Globus pallidus (tissue), 1 donor: ENCODE data around the gene STRA8.

Experiments
- DNase-seq: peaks from one replicate; pipeline ENCODE4 v3.0.0-alpha.2; 2015; ENCODE audit warnings: low spot score

The STRA8 gene

DNA sequence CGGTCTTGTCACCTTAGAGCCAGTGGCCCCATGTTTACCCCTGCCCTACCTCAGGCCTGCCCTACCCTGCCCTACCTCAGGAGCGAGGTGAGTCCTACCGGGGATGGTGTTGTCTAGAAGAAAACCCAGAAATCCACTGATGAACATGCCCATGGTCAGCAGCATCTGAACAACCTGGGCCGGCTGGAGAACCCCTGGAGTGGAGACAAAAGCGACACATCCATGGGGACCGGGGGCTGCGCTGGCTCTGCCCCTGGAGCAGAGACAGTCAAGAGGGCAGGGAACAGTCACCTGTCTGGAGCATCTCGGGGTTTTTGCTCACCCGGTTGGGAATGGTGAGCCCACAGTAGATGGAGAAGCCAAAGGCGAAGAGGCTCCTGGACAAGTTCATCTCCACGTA lies 36.3 kb downstream of the STRA8 start:
- DNase-seq: no peak

DNA sequence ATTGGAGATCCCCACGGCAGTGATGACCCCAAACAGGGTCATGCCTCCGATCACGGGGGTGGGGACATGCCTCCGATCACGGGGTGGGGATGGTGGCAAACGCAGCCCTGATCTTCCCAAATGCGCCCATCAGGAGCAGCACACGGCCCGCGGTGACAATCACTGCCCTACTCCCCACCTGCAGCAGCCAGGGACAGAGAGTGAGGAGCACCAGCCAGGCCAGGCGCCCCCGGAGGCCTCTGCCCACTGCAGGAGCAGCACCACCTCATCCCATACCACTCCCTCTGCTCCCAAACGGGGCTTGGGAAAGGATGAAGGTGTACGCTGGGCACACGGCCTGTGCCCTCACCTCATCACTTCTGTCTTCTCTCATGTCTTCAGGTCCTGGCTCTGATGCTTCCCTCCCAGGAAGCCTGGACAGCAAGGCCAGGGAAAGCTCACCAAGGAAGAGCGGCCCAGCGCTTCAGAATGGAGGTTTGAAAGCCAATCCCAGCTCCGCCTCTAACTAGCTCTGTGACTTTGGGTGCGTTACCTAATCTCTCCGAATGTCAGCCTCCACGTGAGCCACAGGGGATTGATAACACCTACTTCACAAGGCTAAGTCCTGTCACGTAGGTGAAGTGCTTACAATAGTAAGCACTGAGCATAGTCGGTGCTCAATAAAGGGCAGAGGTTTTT lies 37.1 kb downstream of the STRA8 start:
- DNase-seq: no peak

DNA sequence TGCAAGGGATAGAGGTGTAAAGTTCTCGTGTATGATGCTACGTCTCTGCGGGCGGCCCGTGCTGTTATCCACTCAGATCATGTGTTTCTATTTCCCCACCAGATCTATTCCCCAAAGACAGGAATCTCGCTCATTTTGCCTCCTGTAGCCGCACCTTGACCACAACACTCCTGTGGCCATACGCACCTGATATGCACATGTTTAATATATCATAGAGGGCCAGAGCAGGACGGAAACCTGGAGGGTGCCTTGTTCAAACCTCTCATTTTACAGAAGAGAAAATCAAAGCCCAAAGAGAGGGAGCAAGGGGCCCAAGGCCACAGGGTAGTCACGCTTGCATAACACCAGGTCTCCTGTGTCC lies 37.6 kb downstream of the STRA8 start:
- DNase-seq: no peak

DNA sequence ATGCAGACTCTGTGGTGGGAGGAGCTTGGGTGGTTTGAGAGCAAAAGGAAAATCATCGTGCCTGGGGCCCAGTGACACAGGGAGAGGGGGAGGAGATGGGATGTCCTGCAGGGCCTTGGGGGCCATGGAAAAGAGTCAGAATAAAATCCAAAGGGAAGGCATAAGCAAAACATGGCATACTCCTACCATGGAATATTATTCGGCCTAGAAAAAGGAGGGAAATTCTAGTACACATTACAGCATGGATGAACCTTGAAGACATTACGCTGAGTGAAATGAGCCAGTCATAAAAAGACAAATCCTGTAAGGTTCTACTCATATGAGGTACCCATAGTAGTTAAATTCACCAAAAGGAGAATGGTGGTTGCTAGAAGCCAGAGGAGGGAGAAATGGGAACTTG lies 38.7 kb downstream of the STRA8 start:
- no peak for DNase-seq

DNA sequence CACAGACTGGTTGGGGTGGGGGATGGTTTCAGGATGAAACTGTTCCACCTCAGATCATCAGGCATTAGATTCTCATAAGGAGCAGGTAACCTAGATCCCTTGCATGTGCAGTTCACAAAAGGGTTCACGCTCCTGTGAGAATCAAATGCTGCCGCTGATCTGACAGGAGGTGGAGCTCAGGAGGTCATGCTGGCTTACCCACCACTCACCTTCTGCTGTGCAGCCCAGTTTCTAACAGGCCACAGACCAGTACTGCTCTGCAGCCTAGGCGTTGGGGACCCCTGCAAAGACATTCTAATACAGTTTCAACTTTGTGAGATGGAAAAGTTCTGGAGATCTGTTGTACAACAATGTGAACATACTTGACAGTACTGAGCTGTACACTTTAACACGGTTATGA lies 39.9 kb downstream of the STRA8 start:
- no peak for DNase-seq

DNA sequence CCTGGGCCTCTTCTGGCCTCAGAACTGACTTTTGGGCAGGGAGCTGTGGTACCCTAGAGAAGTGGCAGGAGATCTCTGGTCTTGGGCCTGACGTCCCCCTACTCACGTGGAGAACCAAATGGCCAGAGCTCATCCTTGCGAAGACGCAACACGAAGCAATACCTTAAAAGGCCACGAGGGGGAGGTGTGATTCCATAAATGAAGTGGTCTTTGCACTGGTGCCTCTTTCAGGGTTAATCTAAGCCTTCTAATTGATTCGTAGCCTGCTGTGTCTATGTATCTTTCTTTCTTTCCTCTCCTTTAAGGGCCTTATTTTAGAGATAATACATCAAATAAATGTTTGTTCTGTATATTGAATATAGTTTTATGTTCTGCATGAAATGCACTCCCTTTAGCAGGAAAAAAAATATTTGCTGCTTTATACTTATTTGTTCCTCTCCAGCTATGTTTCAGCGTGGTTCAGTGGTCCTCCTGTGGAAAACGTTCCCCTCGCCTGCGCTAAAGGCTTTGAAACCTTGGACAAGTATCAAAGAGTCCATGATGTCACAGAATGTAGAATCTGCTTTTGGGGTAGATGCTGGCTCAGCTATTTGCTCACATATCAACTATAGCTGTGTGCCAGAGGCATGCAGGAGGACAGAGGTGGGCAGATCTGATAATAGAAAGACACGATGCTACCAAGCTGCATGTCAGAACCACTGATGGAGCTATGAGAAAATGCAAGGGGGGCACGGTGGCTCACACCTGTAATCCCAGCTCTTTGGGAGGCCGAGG lies 41.0 kb downstream of the STRA8 start:
- peak; percentile 68 for DNase-seq

DNA sequence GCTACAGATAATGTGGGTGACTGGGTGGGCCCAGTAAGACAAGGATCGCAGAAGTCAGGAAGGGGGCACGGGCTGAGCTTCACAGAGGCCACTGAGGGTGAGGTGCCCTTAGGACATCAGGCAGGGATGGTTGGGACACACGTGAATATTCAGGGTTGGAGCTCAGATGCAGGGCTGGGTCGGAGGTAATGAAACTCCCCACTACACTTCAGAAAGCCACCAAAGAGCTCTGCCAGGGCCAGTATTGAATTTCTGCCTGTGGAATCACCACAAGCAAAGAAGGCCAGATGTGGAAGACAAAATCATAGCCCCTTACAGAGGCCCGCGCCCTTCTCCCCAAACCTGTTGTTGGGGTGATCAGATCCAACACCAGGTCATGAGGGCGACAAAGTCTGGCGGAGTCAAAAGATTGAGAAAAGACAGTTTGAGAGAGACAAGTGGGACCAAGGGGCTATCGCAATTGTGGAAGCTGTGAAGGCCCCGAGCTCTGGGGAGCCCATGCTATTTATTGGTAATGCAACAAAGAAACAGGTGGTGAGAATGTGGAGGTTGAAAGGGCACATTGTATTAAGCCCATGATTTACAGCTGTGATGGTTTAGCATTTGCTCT lies 42.4 kb downstream of the STRA8 start:
- no peak for DNase-seq

DNA sequence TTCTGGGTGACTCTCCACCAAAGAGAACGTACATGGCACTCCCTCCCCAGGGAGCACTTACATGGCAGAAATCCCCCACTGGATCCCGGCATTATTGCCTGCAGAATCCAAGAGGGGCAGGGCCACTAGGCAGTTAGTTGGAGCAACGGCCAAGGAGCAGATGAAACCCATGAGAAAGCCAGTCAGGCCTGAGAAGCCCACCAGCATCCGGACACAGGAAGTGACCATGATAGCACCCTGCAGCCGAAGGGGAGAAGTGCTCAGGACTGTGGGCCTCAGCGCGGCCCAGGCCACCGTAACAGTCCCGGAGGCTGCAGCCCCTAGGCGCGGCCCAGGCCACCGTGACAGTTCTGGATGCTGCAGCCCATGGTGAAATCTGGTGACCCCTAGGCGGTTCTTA lies 43.5 kb downstream of the STRA8 start:
- DNase-seq: no peak

DNA sequence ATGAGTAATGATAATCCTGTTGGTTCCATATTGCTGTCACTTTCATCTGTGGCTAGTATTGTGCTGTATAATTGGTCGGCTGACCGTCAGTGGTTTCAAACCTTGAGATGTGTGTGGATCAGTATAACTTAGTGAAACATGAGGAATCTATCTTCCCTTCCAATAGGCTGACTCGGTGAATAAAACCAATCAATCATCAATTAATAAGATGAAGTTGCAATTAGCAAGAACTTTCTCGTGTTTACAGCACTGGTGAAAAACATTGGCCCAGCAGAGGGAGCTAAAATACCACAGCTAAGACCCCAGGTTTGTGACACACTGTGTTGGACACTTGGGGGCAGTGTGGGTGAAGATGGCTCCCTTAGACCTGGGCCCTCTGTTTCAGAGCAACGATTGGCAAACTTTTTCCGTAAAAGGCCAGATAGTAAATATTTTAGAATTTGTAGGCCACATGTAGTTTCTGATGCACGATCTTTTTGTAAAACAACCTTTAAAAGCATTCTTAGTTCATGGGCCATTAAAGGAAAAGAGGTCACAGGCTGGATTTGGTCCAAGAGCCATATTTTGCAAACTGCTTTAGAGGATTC lies 47.8 kb downstream of the STRA8 start:
- DNase-seq: peak; percentile 89

DNA sequence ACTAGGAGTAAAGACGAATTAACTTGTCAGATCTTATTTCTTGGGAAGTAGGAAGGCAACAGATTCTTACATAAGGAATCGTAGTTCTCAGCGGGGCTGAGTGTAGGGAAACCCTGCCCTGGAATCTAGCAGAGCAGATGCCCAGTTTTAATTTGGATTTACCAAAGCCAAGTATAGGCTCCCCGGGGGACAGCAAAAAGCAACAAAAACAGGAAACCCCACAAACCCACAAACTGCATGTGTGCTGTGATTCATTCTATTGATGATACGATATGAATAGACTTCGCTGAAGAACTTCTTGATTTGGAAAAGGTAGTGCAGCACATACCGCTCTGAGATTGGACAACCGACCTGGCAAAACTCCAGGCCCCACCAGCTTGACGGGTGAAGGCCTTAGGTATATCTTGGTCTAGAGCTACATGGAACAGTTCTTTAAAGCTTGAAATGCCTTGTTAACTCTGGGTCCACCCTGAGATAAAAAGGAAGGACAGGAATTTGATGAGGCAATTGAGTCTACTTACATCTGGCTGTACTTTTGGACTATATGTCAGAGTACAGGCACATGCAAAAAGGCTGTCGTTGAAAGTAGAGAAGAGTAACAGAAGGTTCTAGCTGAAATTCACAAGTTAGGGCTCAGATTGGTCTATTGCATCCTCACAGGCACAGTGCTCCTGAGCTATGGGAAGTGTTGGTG lies 49.1 kb downstream of the STRA8 start:
- no peak for DNase-seq

DNA sequence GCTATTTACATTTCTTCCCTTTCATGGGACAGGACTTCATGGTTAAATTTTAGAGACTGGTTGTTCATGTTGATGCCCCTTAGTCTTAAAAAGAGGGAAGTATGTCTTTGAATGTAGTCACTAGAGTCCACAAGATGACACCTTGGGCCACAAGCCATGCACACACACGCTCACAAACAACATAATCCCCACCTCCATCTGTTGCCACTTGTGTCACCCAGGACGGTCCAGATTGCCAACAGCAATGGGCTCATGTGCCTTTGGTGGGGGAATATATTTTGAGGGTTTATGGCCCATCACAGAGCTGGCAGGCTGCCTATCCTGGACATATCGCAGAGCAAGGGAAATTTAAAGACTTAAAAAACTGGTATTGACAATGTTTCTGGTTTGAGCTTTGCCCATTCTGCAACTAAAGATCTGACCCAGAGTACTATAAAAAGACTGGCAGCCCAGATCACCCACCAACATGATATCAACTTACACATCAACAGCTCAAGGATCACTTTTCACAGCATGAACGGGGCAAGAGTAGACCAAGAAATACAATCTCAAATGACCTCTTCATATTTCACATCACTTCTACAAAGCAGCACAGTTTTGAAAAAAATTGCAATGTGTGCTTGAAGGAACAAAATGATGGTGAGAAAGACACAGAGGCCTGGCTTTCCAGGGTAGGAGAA lies 50.5 kb downstream of the STRA8 start:
- no peak for DNase-seq

DNA sequence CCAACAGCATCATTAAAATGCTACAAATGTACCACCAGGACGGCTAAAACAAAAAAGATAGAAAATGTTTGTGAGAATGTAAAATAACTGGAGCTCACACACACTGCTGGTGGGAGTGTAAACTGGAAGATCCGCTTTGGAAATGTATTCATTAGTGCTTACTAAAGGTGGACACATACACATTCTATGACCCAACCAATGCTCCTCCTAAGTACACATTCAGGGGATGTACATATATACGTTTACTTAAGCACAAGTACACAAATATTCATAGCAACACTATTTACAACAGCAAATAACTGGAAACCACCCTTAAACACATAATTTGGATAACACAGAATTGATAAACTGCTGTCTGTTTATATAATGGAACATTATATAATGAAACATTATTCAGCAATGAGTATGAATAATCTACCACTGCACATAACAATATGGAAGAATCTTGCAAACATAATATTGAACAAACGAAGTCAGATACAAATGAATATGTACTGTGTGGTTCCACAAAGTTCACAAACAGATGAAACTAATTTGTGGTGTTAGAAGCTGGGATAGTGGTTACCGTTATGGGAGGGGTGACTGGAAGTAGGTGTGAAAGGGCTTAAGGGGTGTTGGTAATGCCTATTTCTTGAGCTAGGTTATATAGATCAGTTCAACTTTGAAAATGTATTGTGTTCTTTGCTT lies 52.1 kb downstream of the STRA8 start:
- no peak for DNase-seq

DNA sequence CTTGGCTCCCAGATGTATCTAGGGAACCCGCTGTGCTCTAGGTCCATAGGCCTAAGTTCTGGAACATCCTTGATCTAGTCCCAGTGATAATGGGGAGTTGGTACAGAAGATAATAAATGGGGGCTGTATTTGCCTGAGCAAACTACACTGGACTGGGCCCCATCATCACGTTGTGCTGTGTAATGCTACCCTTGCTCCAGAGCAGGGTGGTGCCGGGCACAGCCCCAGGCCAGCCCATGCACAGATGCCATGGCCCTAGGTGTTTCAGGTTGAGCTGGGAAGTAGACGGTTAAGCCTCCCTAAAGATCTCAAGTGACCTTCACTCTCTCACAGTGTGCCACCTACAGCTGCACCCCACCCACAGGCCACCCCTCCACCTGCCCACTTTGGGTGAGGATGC lies 53.2 kb downstream of the STRA8 start:
- no peak for DNase-seq

DNA sequence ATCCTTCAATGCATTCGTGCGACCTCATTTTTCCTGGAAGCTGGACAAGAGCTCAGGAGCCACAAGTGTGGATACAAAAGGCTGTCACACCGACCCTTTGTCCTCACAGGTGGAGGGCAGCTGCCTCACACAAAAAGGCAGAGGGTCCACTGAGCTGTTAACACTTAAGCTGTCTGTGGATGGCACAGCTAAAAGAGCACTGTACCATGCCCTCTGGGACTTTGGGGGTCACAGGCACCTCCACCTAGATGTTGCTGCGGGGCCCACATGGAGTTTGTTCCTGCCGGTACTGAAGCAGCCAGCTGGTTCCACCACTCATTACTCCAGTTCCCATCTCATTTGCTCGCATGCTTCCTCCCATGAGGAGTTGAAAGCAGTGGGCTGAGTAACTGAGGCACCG lies 57.0 kb downstream of the STRA8 start:
- DNase-seq: no peak

DNA sequence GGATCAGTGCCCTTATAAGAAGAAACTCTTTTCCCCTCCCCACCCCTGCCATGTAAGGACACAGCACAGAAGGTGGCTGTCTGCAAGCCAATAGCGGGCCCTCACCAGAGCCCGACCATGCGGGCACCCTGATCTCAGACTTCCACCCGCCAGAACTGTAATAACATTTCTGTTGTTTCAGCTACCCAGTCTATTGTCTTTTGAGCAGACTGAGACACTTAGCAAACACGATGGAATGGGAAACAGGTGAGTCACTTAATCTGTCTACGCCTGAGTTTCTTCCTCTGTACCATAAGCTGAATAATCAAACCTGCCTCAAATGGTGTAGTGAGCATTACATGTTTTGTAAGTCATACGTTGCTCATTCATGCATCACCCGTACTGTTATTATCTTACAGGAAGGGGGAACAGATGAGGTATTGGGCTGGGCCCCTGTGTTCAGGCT lies 58.2 kb downstream of the STRA8 start:
- no peak for DNase-seq

DNA sequence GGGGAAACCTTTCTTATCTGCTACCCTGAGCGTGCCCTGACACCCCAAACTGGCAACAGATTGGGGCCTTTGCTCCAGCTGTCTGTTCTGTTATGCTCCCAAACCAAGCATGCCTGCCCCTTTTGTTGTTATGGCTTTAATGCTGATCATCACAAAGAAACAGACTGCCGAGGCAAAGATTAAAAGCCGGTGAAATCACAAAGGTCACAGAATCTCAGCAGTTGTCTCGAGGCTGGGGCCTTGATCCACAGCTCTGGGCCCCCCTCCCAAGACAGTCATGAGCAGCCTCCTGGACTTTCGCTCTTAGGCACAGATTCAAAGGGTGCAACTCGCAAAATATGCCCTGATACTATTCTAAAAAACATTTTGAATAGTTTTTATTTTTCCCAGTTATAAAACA lies 65.6 kb downstream of the STRA8 start:
- no peak for DNase-seq

DNA sequence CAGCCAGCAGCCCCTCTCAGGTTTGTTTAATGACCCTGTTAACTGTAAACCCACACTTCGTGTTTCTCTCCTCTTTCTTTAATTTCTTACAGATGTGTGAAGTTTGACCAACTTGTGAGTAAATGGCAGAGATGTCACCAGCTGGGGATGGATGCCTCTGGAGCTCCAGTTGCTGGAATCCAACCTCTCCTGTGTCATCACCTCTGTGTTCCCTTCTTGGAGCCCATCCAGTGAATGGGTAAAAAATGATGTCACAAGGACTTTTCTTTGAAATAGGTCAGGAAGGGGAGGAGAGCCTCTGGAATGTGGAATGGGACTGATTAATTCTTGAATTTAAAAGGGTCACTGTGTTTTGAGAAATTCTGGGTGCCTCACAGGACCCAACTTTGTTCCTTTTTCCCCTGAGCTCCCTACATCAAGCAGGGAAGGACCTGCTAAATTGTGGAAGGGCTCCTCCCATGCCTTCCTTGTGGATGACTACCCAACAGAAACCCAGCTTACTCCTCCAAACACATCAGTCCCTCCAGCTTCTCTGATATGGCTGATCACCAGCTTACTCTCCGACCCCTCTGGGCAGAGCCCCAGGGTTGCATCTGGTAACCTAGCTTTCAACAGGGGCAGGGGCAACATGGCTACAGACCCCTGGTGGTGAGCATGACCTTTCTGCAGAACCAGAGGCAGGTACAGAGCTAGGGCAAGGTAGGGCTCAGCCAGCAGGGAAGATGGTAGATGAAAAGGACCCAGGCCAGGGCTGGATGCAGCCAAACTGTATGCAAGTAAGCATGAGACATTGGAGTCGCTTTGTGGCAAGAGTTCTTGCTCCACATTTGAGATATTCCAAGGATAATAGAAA lies 67.5 kb downstream of the STRA8 start:
- no peak for DNase-seq
